ENCODE results near the gene PPDPF. TPM values are rescaled to one million over a fixed set of nuclear protein-coding genes. Genes with fewer than 3 reads are reported as not detected.
A peak's percentile ranks its signal among the peaks of the same experiment; 100 is the strongest.

The PPDPF gene
- total RNA-seq, 1 donor, result 85.4 TPM

DNA sequence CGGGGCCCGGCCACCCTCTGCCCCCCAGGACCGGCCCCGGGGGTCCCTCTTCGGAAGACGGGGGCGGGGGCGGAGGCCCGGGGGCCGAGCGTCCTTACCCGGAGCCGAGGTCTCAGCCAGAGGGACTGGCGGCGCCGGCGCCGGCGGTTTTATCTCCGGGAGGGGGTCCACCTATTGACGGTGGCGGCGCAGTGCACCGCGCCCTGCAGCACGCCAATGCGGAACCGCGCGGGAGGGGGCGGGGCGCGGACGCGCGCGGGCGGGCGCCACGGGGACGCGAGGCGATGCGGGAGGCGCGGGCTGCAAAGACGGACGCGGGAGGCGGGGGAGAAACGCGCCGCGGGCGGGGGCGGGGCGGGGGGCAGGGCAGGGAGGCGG is 21.6 kb upstream of the PPDPF start, which contains the start of gene EEF1A2:
TSS of gene EEF1A2 (minus strand) at position 124 of the 378 bp plus-strand sequence. CDS start 1,320 bp downstream, outside the sequence.
- peaks cover 35% of the 10 kb centered on the region for H3K27me3 ChIP-seq (ENCODE audit: insufficient read depth, low read length)
- H4K20me1 ChIP-seq (ENCODE audit: insufficient read depth, low read length), result no peaks in the 10 kb centered on the region
- TF ChIP-seq, protein P1, sequence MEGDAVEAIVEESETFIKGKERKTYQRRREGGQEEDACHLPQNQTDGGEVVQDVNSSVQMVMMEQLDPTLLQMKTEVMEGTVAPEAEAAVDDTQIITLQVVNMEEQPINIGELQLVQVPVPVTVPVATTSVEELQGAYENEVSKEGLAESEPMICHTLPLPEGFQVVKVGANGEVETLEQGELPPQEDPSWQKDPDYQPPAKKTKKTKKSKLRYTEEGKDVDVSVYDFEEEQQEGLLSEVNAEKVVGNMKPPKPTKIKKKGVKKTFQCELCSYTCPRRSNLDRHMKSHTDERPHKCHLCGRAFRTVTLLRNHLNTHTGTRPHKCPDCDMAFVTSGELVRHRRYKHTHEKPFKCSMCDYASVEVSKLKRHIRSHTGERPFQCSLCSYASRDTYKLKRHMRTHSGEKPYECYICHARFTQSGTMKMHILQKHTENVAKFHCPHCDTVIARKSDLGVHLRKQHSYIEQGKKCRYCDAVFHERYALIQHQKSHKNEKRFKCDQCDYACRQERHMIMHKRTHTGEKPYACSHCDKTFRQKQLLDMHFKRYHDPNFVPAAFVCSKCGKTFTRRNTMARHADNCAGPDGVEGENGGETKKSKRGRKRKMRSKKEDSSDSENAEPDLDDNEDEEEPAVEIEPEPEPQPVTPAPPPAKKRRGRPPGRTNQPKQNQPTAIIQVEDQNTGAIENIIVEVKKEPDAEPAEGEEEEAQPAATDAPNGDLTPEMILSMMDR (IDR thresholded peaks at IDR 0.05; ENCODE audit: extremely low read depth, low read depth, low read length), result no peak
- no peak within 1 kb of the TSS for H2AFZ ChIP-seq (ENCODE audit: low read length)
- no peaks in the 10 kb centered on the region for H3K79me2 ChIP-seq (ENCODE audit: insufficient read depth, low read length)
- no peak within 1 kb of the TSS for H3K4me3 ChIP-seq (ENCODE audit: insufficient read depth, low read length)
- H3K9me3 ChIP-seq (ENCODE audit: low read depth, low read length), result no peaks in the 10 kb centered on the region
- no peak within 1 kb of the TSS for H3K27ac ChIP-seq (ENCODE audit: low read depth, low read length)
- peak; percentile 83 for DNase-seq (ENCODE audit: insufficient read length, low spot score, missing footprints)
- no peaks in the 10 kb centered on the region for H3K36me3 ChIP-seq (ENCODE audit: insufficient read depth, low read length)
- peaks cover 4% of the 10 kb centered on the region for H3K4me1 ChIP-seq (ENCODE audit: insufficient read depth, low read length)
- no peak within 1 kb of the TSS for H3K4me2 ChIP-seq (ENCODE audit: insufficient read depth, low read length)

DNA sequence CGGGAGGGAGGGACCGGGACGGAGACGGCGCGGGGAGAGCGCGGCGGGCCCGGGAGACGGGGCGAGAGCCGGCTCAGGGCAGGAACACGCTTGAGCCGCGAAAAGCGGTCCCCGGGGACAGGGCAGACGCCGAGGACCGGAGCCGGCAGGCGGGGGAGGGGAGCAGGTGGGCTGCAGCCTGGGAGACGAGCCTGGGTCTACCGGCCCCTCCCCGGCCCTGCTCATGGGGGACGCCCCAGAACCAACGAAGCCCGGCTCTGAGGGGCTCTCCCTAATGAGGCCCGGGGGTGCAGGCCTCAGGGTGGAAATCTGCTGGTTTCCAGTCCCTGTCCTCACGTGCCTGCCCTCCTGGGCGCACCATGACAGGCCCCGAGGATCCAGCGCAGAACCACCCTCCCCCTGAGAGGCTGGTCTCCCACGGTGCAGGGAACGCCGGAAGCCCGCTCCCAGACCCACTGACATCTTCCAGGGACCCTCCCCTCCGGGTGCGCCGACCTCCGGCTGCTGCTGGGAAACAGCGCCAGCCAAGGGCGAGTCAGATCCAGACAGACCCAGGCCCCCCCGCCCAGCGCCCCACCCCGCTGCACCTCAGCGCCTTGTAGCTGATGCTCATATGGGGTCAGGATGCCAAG is 21.1 kb upstream of the PPDPF start:
- Histone ChIP-seq H3K9me3 (ENCODE audit: low read depth, low read length) (no peaks in the 10 kb centered on the region), H3K4me3 (ENCODE audit: insufficient read depth, low read length) (no peak overlapping the region), H3K4me2 (ENCODE audit: insufficient read depth, low read length) (no peak overlapping the region), H3K36me3 (ENCODE audit: insufficient read depth, low read length) (no peaks in the 10 kb centered on the region), H3K79me2 (ENCODE audit: insufficient read depth, low read length) (no peaks in the 10 kb centered on the region), H3K27me3 (ENCODE audit: insufficient read depth, low read length) (peaks cover 35% of the 10 kb centered on the region), H2AFZ (ENCODE audit: low read length) (no peak overlapping the region), H4K20me1 (ENCODE audit: insufficient read depth, low read length) (no peaks in the 10 kb centered on the region), H3K4me1 (ENCODE audit: insufficient read depth, low read length) (peaks cover 4% of the 10 kb centered on the region), H3K27ac (ENCODE audit: low read depth, low read length) (no peak overlapping the region)
- TF ChIP-seq, protein P1 (IDR thresholded peaks at IDR 0.05; ENCODE audit: extremely low read depth, low read depth, low read length), result no peak
- DNase-seq (ENCODE audit: insufficient read length, low spot score, missing footprints), result peak; percentile 82

DNA sequence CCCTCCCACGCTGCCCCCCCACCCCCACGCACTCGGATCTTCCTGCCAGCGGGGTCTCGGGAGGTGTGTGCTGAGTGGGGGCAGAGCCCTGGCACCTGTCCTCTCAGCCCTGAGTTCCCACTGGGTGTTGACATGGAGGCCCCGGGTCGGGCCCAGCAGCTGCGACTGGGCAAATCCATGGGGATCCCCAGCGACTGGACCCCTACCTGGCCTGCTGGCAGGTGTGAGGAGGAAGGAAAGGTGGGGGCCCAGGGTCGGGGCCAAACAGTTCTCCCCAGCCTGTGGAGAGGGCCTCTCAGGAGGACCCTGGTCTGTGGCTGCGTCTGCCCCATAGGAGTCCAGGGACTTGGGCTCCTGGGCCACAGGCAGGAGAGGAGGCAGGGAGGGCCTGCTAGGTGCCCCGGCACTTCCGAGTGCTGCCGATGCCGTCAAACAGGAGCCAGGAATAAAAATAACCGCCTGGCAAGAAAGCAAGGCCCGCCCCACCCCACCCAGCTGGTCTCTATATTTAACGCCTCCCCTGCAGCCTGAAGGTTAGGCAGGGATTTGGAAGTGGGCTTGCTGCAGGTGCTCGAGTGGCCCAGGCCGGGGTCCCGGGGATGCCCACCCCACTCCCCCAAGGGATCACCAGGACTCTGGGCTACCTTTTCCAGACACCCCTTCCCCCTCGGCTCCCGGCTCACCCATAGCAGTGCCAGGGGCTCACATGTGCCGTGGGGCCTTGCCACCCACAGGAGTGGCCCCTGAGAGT is 20.2 kb upstream of the PPDPF start:
- Histone ChIP-seq H3K36me3 (ENCODE audit: insufficient read depth, low read length) (no peaks in the 10 kb centered on the region), H3K4me2 (ENCODE audit: insufficient read depth, low read length) (no peak overlapping the region), H3K4me3 (ENCODE audit: insufficient read depth, low read length) (no peak overlapping the region), H3K79me2 (ENCODE audit: insufficient read depth, low read length) (no peaks in the 10 kb centered on the region), H4K20me1 (ENCODE audit: insufficient read depth, low read length) (no peaks in the 10 kb centered on the region), H3K9me3 (ENCODE audit: low read depth, low read length) (no peaks in the 10 kb centered on the region), H2AFZ (ENCODE audit: low read length) (no peak overlapping the region), H3K27me3 (ENCODE audit: insufficient read depth, low read length) (peaks cover 39% of the 10 kb centered on the region), H3K27ac (ENCODE audit: low read depth, low read length) (no peak overlapping the region), H3K4me1 (ENCODE audit: insufficient read depth, low read length) (peaks cover 4% of the 10 kb centered on the region)
- TF ChIP-seq, protein P1 (IDR thresholded peaks at IDR 0.05; ENCODE audit: extremely low read depth, low read depth, low read length), result no peak
- DNase-seq (ENCODE audit: insufficient read length, low spot score, missing footprints), result peak; percentile 86

Measured in osteoblast (primary cell).